Activated gamma-delta T cell (primary cell): ENCODE data around the gene SETMAR.

Source experiments
- DNase-seq: peaks from one replicate; lab custom pipeline; 2025; lab: John Stamatoyannopoulos, UW

SETMAR gene

GRCh38 chr3:4351164-4351855 is 48.1 kb downstream of the SETMAR start:
- no peak for DNase-seq

- DNase-seq = no peak
Observed at GRCh38 chr3:4351872-4352271, 48.7 kb downstream of the SETMAR start.

- no peak for DNase-seq
Observed at GRCh38 chr3:4355401-4356219, 52.4 kb downstream of the SETMAR start.

- no peak for DNase-seq
Observed at GRCh38 chr3:4356220-4356540, 53.0 kb downstream of the SETMAR start.

GRCh38 chr3:4356546-4357410 is 53.6 kb downstream of the SETMAR start:
- DNase-seq = no peak

- DNase-seq = no peak
Observed at GRCh38 chr3:4358273-4358672, 55.1 kb downstream of the SETMAR start.

GRCh38 chr3:4359805-4360502 is 56.8 kb downstream of the SETMAR start:
- DNase-seq = no peak

GRCh38 chr3:4360817-4361216 is 57.6 kb downstream of the SETMAR start:
- no peak for DNase-seq

GRCh38 chr3:4362523-4362922 is 59.4 kb downstream of the SETMAR start:
- DNase-seq = no peak
